Endothelial cell of umbilical vein (primary cell): ENCODE measurements around the gene LDLRAD3. TPM values are rescaled to one million over a fixed set of nuclear protein-coding genes. Genes with fewer than 3 reads are reported as not detected.

Experiments
- BruUV-seq: library from RNA; stranded (reverse); fragments of 400-500 nt; replicated peaks from 2 replicates; lab custom pipeline; 2021; lab: Mats Ljungman, UMichigan
- CTCF ChIA-PET: fragments of 300-600, 350-600 bp; sonication (Branson Sonifier 250); formaldehyde crosslinking; loops from one replicate; lab custom pipeline; 2021; ENCODE audit warnings: antibody characterized with exemption, inconsistent platforms; lab: Charles Lee
- POLR2A ChIA-PET: fragments of 300-600, 350-600 bp; sonication (Branson Sonifier 250); formaldehyde crosslinking; loops from one replicate; lab custom pipeline; 2021; ENCODE audit warnings: antibody characterized with exemption, inconsistent platforms; lab: Charles Lee
- DNase-seq: peaks from one replicate; pipeline ENCODE4 v3.0.0-alpha.2; 2011; ENCODE audit warnings: low read depth, low spot score
- FAIRE-seq: peaks from 2 replicates; lab custom pipeline; 2011; peaks lifted over from hg19 to GRCh38; lab: Jason Lieb, UNC
- H2AFZ ChIP-seq: 2 replicates; pipeline ENCODE4 v1.6.0; 2012; ENCODE audit warnings: low read depth, low read length, control low read depth, inconsistent platforms
- H3K27ac ChIP-seq: 2 replicates; pipeline ENCODE4 v1.5.1; 2011; ENCODE audit warnings: low read depth, mild to moderate bottlenecking, control low read depth, low read length, moderate library complexity; ENCODE audit not compliant: insufficient read depth
- H3K27me3 ChIP-seq, 2 experiments: 2 replicates each; pipeline versions ENCODE4 v1.6.0 to v1.6.1; 2011; ENCODE audit warnings: low read length in 2 of 2, mixed read lengths in 1 of 2; ENCODE audit not compliant: control insufficient read depth in 2 of 2, insufficient read depth in 2 of 2
- H3K36me3 ChIP-seq, 2 experiments: 2 replicates in 1 of 2; 3 replicates in 1 of 2; pipeline ENCODE4 v1.5.1; 2011; ENCODE audit warnings: low read length in 2 of 2, mild to moderate bottlenecking in 1 of 2, moderate library complexity in 1 of 2; ENCODE audit not compliant: control insufficient read depth in 2 of 2, insufficient read depth in 2 of 2; ENCODE audit errors: extremely low read depth in 1 of 2
- H3K4me1 ChIP-seq: 3 replicates; pipeline ENCODE4 v1.5.1; 2011; ENCODE audit warnings: mild to moderate bottlenecking, low read length; ENCODE audit not compliant: control insufficient read depth, insufficient read depth; ENCODE audit errors: extremely low read depth
- H3K4me2 ChIP-seq: 2 replicates; pipeline ENCODE4 v1.6.1; 2011; ENCODE audit warnings: low read length, control low read depth, mixed read lengths; ENCODE audit not compliant: insufficient read depth
- H3K4me3 ChIP-seq, 3 experiments: fragments of 200-600 bp in 1 of 3; sonication (generic), shearing (Covaris generic) in 1 of 3; replicated peaks in 1 of 3; 2 replicates each; pipeline ENCODE4 v1.5.1; 2011 to 2016; ENCODE audit warnings: control low read depth in 3 of 3, low read length in 3 of 3, mild to moderate bottlenecking in 2 of 3, inconsistent platforms in 1 of 3, low read depth in 1 of 3, moderate library complexity in 1 of 3; ENCODE audit not compliant: insufficient read depth in 1 of 3
- H3K79me2 ChIP-seq: 2 replicates; pipeline ENCODE4 v1.6.0; 2012; ENCODE audit warnings: low read length, inconsistent platforms; ENCODE audit not compliant: control insufficient read depth, insufficient read depth
- H3K9ac ChIP-seq: replicated peaks from 2 replicates; pipeline ENCODE3; 2011; ENCODE audit warnings: low read length, control low read depth; ENCODE audit not compliant: insufficient read depth; ENCODE audit errors: extremely low read depth
- H3K9me1 ChIP-seq: replicated peaks from 3 replicates; pipeline ENCODE4 v1.6.0; 2011; ENCODE audit warnings: mild to moderate bottlenecking, low read length; ENCODE audit not compliant: control insufficient read depth, insufficient read depth; ENCODE audit errors: extremely low read depth
- H3K9me3 ChIP-seq: replicated peaks from 2 replicates; pipeline ENCODE4 v1.5.1; 2012; ENCODE audit warnings: low read length, inconsistent platforms; ENCODE audit not compliant: control insufficient read depth, insufficient read depth
- H4K20me1 ChIP-seq: replicated peaks from 2 replicates; pipeline ENCODE3; 2011; ENCODE audit warnings: mild to moderate bottlenecking, low read length; ENCODE audit not compliant: control insufficient read depth, insufficient read depth; ENCODE audit errors: extremely low read depth
- EZH2 ChIP-seq: IDR thresholded peaks from 2 replicates; pipeline ENCODE4 v1.6.1; 2012; ENCODE audit warnings: borderline replicate concordance, low read depth, mild to moderate bottlenecking, moderate library complexity, low read length, inconsistent platforms; ENCODE audit not compliant: severe bottlenecking
- FOS ChIP-seq: IDR thresholded peaks from 2 replicates; pipeline ENCODE4 v1.6.1; 2011; ENCODE audit warnings: mild to moderate bottlenecking, low read length, moderate library complexity, borderline replicate concordance; ENCODE audit not compliant: insufficient read depth
- GATA2 ChIP-seq: IDR thresholded peaks from 2 replicates; pipeline ENCODE4 v1.7.0; 2011; ENCODE audit warnings: low read depth, mild to moderate bottlenecking, moderate library complexity, mixed read lengths, low read length; ENCODE audit not compliant: insufficient read length, insufficient read depth
- JUN ChIP-seq: IDR thresholded peaks from 2 replicates; pipeline ENCODE4 v1.6.1; 2011; ENCODE audit warnings: borderline replicate concordance, low read depth; ENCODE audit not compliant: insufficient read length, insufficient read depth
- MYC ChIP-seq: IDR thresholded peaks from one replicate; pipeline ENCODE4 v1.6.1; 2011; ENCODE audit warnings: mild to moderate bottlenecking, low read depth, low read length
- POLR2A ChIP-seq: IDR thresholded peaks from 2 replicates; pipeline ENCODE4 v1.6.1; 2012; ENCODE audit warnings: low read depth, mild to moderate bottlenecking, control low read depth, low read length
- POLR2AphosphoS5 ChIP-seq: IDR thresholded peaks from 2 replicates; pipeline ENCODE4 v1.6.1; 2012; ENCODE audit warnings: low read depth, mild to moderate bottlenecking, control low read depth, low read length, moderate library complexity; ENCODE audit not compliant: insufficient read depth
- dilution Hi-C: fragments of 300-500 bp; cut with MboI; formaldehyde crosslinking; loops from one replicate; pipeline ENCODE4 v1.15.0; 2019; ENCODE audit warnings: low sequenced_read_pairs; ENCODE audit not compliant: extremely low pct_ligation_motif_present
- intact Hi-C: fragments of 100-400 bp; cut with micrococcal nuclease; formaldehyde crosslinking; loops from one replicate; pipeline ENCODE4 v1.10.0; 2022
- polyA plus RNA-seq, 4 experiments: library from polyadenylated mRNA; depleted of rRNA in 3 of 4; stranded (reverse) in 3 of 4; unstranded in 1 of 4; fragments of >200 nt; gene quantifications; 2 replicates each; pipeline versions ENCODE4 v1.2.1 to v1.2.3, GENCODE V29; 2011 to 2012; ENCODE audit warnings: missing spikeins in 1 of 4
- total RNA-seq: library from RNA; stranded (reverse); gene quantifications from 2 replicates; pipeline ENCODE4 v1.2.3, GENCODE V29; 2021
- TF ChIP-seq, protein P1 (sequence below), 2 donors: IDR thresholded peaks; 1 replicate in 1 of 2; 2 replicates in 1 of 2; pipeline ENCODE4 v1.5.1; 2011; ENCODE audit warnings: low read length in 2 of 2, mild to moderate bottlenecking in 2 of 2, moderate library complexity in 2 of 2, control low read depth in 1 of 2, inconsistent platforms in 1 of 2, low read depth in 1 of 2; ENCODE audit not compliant: insufficient read depth in 1 of 2; ENCODE audit errors: extremely low read depth in 1 of 2
- TF ChIP-seq, protein P2 (sequence below): IDR thresholded peaks from 2 replicates; pipeline ENCODE4 v1.6.1; 2011; ENCODE audit not compliant: insufficient read depth, insufficient read length

LDLRAD3 gene
- total and polyA plus RNA-seq, 2 donors (not counting 3 experiments of a cell fraction or from before 2014, with no cell fraction given), result 17.9 to 25.1 TPM

DNA sequence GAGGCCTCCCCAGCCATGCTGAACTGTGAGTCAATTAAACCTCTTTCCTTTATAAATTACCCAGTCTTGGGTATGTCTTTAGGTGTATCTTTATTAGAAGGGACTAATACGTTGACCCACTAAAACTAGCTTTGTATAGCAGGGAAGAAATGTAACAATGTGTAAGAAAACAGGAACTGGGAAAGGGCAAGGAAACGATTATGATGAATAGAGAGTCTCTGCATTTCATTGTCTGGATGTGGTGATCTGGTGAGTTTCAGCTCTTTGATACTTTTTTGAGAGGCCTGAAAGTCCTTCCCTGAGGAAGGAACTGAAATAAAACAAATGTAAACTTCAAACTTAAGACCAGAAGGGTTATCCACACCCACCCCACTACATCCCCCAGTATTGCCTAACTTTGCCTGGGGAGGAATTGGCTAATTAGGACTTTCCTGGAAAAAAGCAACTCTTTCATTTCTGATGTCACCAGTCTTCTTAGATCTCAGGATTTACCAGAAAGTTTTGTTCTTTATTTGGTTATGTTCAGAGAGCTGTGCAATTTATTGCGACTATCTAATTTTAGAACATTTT is 119.0 kb downstream of the LDLRAD3 start:
- peak; percentile 43 for DNase-seq
- H3K9ac ChIP-seq, result no peak overlapping the region
- no peak overlapping the region for H3K4me2 ChIP-seq
- no peak overlapping the region for H2AFZ ChIP-seq
- H3K9me3 ChIP-seq, result no peaks in the 10 kb centered on the region
- no TSS peak for BruUV-seq
- ChIA-PET CTCF (interaction anchor here (2.1 to 2.3 kb wide), 2 partner anchors 9 to 241 kb away, joined by 5 to 12 read pairs; no protein-coding TSS in a partner anchor), POLR2A (interaction anchor here (1.1 kb wide), 1 partner anchor 196 kb away, joined by 3 read pairs; no protein-coding TSS in a partner anchor)
- H4K20me1 ChIP-seq, result no peaks in the 10 kb centered on the region
- no peaks in the 10 kb centered on the region for H3K36me3 ChIP-seq
- no peak overlapping the region for H3K4me3 ChIP-seq
- no peaks in the 10 kb centered on the region for H3K9me1 ChIP-seq
- dilution Hi-C loops (no loop called here), intact Hi-C loops (no loop called here)
- TF ChIP-seq, protein P1, sequence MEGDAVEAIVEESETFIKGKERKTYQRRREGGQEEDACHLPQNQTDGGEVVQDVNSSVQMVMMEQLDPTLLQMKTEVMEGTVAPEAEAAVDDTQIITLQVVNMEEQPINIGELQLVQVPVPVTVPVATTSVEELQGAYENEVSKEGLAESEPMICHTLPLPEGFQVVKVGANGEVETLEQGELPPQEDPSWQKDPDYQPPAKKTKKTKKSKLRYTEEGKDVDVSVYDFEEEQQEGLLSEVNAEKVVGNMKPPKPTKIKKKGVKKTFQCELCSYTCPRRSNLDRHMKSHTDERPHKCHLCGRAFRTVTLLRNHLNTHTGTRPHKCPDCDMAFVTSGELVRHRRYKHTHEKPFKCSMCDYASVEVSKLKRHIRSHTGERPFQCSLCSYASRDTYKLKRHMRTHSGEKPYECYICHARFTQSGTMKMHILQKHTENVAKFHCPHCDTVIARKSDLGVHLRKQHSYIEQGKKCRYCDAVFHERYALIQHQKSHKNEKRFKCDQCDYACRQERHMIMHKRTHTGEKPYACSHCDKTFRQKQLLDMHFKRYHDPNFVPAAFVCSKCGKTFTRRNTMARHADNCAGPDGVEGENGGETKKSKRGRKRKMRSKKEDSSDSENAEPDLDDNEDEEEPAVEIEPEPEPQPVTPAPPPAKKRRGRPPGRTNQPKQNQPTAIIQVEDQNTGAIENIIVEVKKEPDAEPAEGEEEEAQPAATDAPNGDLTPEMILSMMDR (IDR thresholded peaks at IDR 0.05; ENCODE audit: extremely low read depth in 1 of 2, insufficient read depth in 1 of 2, low read depth in 1 of 2, low read length in 2 of 2), result no peak
- no peak overlapping the region for H3K27ac ChIP-seq
- no peak for FAIRE-seq
- H3K4me1 ChIP-seq, result peaks cover 6% of the 10 kb centered on the region
- H3K27me3 ChIP-seq, result no peaks in the 10 kb centered on the region
- H3K79me2 ChIP-seq, result no peaks in the 10 kb centered on the region

DNA sequence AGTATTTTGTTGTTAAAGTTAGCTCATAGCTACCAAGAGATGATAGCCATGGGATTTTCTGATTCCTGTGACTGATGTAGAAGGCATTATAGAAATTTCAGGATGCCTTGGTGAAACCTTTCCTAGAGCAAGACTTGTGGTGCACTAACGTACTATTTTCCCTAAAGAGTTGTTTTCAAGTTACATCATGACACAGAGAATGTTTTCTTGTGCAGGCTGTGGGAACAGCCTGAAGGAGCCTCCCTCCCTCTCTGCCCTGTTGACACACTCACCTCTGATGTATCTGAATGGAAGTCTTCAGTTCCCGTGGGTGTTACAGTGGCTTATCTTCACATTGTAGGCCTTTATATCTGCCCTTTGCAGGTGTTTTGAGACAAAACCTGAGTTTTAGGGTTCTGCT is 121.6 kb downstream of the LDLRAD3 start:
- Histone ChIP-seq H3K9me1 (no peaks in the 10 kb centered on the region), H4K20me1 (no peaks in the 10 kb centered on the region), H3K36me3 (no peaks in the 10 kb centered on the region), H3K9me3 (no peaks in the 10 kb centered on the region), H3K27ac (no peak overlapping the region), H3K9ac (no peak overlapping the region), H3K27me3 (no peaks in the 10 kb centered on the region), H3K4me1 (peaks cover 2% of the 10 kb centered on the region), H3K4me2 (no peak overlapping the region), H3K4me3 (no peak overlapping the region), H3K79me2 (no peaks in the 10 kb centered on the region), H2AFZ (no peak overlapping the region)
- no peak for FAIRE-seq
- DNase-seq, result no peak
- intact Hi-C loops (no loop called here), dilution Hi-C loops (no loop called here)
- TF ChIP-seq, protein P1 (IDR thresholded peaks at IDR 0.05; ENCODE audit: extremely low read depth in 1 of 2, insufficient read depth in 1 of 2, low read depth in 1 of 2, low read length in 2 of 2), result no peak
- TF ChIP-seq MYC (no peak), GATA2 (no peak), POLR2A (no peak), EZH2 (no peak), JUN (no peak), POLR2AphosphoS5 (no peak), FOS (no peak)
- TF ChIP-seq, protein P2, sequence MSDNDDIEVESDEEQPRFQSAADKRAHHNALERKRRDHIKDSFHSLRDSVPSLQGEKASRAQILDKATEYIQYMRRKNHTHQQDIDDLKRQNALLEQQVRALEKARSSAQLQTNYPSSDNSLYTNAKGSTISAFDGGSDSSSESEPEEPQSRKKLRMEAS, result no peak
- ChIA-PET POLR2A (no interaction called here), CTCF (no interaction called here)
- BruUV-seq, result no TSS peak
